HG03025 (cell line): ENCODE data around the gene NRG2.

Experiments
- ATAC-seq: cut with Tn5 transposase; IDR thresholded peaks from one replicate; pipeline ENCODE4 v1.9.1; 2021; ENCODE audit warnings: mild to moderate bottlenecking, moderate library complexity; ENCODE audit not compliant: unreplicated experiment, low FRiP score

The NRG2 gene

GRCh38 chr5:139847790-139848507 is 195.2 kb downstream of the NRG2 start:
- no peak for ATAC-seq

- ATAC-seq = no peak
Observed at GRCh38 chr5:139847091-139847490, 196.0 kb downstream of the NRG2 start.

- no peak for ATAC-seq
Observed at GRCh38 chr5:139845846-139846681, 197.0 kb downstream of the NRG2 start.

GRCh38 chr5:139844472-139845145 is 198.5 kb downstream of the NRG2 start:
- no peak for ATAC-seq

GRCh38 chr5:139843991-139844390 is 199.1 kb downstream of the NRG2 start:
- no peak for ATAC-seq

GRCh38 chr5:139842321-139842720 is 200.8 kb downstream of the NRG2 start:
- no peak for ATAC-seq

GRCh38 chr5:139841549-139841948 is 201.6 kb downstream of the NRG2 start:
- no peak for ATAC-seq

- ATAC-seq = no peak
Observed at GRCh38 chr5:139839918-139840317, 203.2 kb downstream of the NRG2 start.

GRCh38 chr5:139839232-139839815 is 203.8 kb downstream of the NRG2 start:
- ATAC-seq = no peak

GRCh38 chr5:139838381-139839197 is 204.5 kb downstream of the NRG2 start:
- ATAC-seq = no peak

- no peak for ATAC-seq
Observed at GRCh38 chr5:139837711-139838380, 205.3 kb downstream of the NRG2 start.

- no peak for ATAC-seq
Observed at GRCh38 chr5:139836469-139837208, 206.5 kb downstream of the NRG2 start.

- ATAC-seq = no peak
Observed at GRCh38 chr5:139835656-139836055, 207.4 kb downstream of the NRG2 start.

- no peak for ATAC-seq
Observed at GRCh38 chr5:139833525-139833924, 209.6 kb downstream of the NRG2 start.

GRCh38 chr5:139831624-139832023 is 211.5 kb downstream of the NRG2 start:
- no peak for ATAC-seq

GRCh38 chr5:139829471-139829870 is 213.6 kb downstream of the NRG2 start:
- no peak for ATAC-seq

- ATAC-seq = no peak
Observed at GRCh38 chr5:139828207-139828895, 214.7 kb downstream of the NRG2 start.

- ATAC-seq = no peak
Observed at GRCh38 chr5:139825690-139826089, 217.4 kb downstream of the NRG2 start.
